ENCODE data around the gene CAST.

Gene CAST

DNA sequence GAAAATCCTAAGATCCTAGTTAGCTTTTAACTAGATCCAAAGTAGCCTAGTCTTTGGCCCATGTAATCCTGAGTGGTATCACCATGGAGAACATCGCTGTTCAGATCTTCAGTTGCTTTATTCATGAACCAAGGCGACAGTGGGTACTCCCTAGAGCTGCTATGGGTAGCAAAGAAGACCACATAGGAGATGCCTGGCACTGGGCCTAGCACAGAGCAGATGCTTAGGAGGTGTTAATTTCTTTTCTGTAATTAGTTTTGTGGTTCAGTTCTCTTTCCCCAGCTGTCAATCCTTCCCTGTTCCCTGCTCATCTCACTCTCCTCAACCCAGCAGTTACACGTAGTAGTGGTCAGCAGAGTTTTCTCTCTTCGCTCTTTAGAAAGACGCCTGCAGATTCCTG, 9.3 kb downstream of the CAST start:
- Histone ChIP-seq H3K9me3 (ENCODE audit: control insufficient read depth, insufficient read depth, low read length) (no peaks in the 10 kb centered on the region), H3K36me3 (ENCODE audit: control insufficient read depth, insufficient read depth, low read length) (no peaks in the 10 kb centered on the region), H3K4me1 (ENCODE audit: control insufficient read depth, insufficient read depth, low read length) (no peaks in the 10 kb centered on the region), H3K27me3 (ENCODE audit: control insufficient read depth, insufficient read depth, low read length) (no peaks in the 10 kb centered on the region), H3K27ac (ENCODE audit: low read length) (no peak overlapping the region), H3K4me3 (ENCODE audit: low read length) (no peak overlapping the region)
- no CpG with 5 or more reads among the region's 5 CpGs for WGBS (ENCODE audit: insufficient coverage, insufficient read length)
- DNase-seq (ENCODE audit: low read depth, low spot score) = no peak

DNA sequence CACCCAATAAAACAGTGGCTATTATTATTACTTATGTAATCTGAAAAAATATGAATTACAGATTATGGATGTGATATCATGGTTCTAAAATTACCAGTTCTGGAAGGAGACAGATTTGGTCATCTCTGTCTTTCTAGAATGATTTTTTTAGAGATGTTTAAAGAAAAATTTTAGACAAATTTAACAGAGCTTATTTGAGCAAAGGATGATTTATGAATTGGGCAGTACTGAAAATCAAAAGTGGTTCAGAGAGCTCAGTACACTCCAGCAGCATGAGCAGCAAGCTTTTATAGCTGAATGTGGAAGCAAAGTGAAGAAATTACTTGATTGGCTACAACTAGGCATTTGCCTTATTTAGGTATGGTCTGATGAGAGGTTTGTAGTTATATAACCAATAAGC, 11.0 kb downstream of the CAST start:
- Histone ChIP-seq H3K4me1 (ENCODE audit: control insufficient read depth, insufficient read depth, low read length) (no peaks in the 10 kb centered on the region), H3K27ac (ENCODE audit: low read length) (no peak overlapping the region), H3K27me3 (ENCODE audit: control insufficient read depth, insufficient read depth, low read length) (no peaks in the 10 kb centered on the region), H3K36me3 (ENCODE audit: control insufficient read depth, insufficient read depth, low read length) (no peaks in the 10 kb centered on the region), H3K4me3 (ENCODE audit: low read length) (no peak overlapping the region), H3K9me3 (ENCODE audit: control insufficient read depth, insufficient read depth, low read length) (no peaks in the 10 kb centered on the region)
- DNase-seq (ENCODE audit: low read depth, low spot score) = no peak

GRCh38 chr5:96675882-96676281, 13.7 kb downstream of the CAST start:
- DNase-seq (ENCODE audit: low read depth, low spot score) = no peak
- no peaks in the 10 kb centered on the region for H3K27me3 ChIP-seq (ENCODE audit: control insufficient read depth, insufficient read depth, low read length)
- H3K9me3 ChIP-seq (ENCODE audit: control insufficient read depth, insufficient read depth, low read length) = no peaks in the 10 kb centered on the region
- H3K4me3 ChIP-seq (ENCODE audit: low read length) = no peak overlapping the region
- H3K36me3 ChIP-seq (ENCODE audit: control insufficient read depth, insufficient read depth, low read length) = no peaks in the 10 kb centered on the region
- H3K4me1 ChIP-seq (ENCODE audit: control insufficient read depth, insufficient read depth, low read length) = no peaks in the 10 kb centered on the region
- no peak overlapping the region for H3K27ac ChIP-seq (ENCODE audit: low read length)
- no CpG with 5 or more reads among the region's 1 CpG for WGBS (ENCODE audit: insufficient coverage, insufficient read length)

- no peak for DNase-seq (ENCODE audit: low read depth, low spot score)
- Histone ChIP-seq H3K36me3 (ENCODE audit: control insufficient read depth, insufficient read depth, low read length) (no peaks in the 10 kb centered on the region), H3K27me3 (ENCODE audit: control insufficient read depth, insufficient read depth, low read length) (no peaks in the 10 kb centered on the region), H3K9me3 (ENCODE audit: control insufficient read depth, insufficient read depth, low read length) (no peaks in the 10 kb centered on the region), H3K4me3 (ENCODE audit: low read length) (no peak overlapping the region), H3K27ac (ENCODE audit: low read length) (no peak overlapping the region), H3K4me1 (ENCODE audit: control insufficient read depth, insufficient read depth, low read length) (no peaks in the 10 kb centered on the region)
- no CpG with 5 or more reads among the region's 2 CpGs for WGBS (ENCODE audit: insufficient coverage, insufficient read length)
Observed at GRCh38 chr5:96677496-96677895, 15.3 kb downstream of the CAST start.

GRCh38 chr5:96679293-96679692, 17.1 kb downstream of the CAST start:
- no peaks in the 10 kb centered on the region for H3K36me3 ChIP-seq (ENCODE audit: control insufficient read depth, insufficient read depth, low read length)
- H3K9me3 ChIP-seq (ENCODE audit: control insufficient read depth, insufficient read depth, low read length) = no peaks in the 10 kb centered on the region
- H3K4me1 ChIP-seq (ENCODE audit: control insufficient read depth, insufficient read depth, low read length) = no peaks in the 10 kb centered on the region
- no peaks in the 10 kb centered on the region for H3K27me3 ChIP-seq (ENCODE audit: control insufficient read depth, insufficient read depth, low read length)
- no peak overlapping the region for H3K4me3 ChIP-seq (ENCODE audit: low read length)
- no CpG with 5 or more reads among the region's 4 CpGs for WGBS (ENCODE audit: insufficient coverage, insufficient read length)
- DNase-seq (ENCODE audit: low read depth, low spot score) = no peak
- H3K27ac ChIP-seq (ENCODE audit: low read length) = no peak overlapping the region

DNA sequence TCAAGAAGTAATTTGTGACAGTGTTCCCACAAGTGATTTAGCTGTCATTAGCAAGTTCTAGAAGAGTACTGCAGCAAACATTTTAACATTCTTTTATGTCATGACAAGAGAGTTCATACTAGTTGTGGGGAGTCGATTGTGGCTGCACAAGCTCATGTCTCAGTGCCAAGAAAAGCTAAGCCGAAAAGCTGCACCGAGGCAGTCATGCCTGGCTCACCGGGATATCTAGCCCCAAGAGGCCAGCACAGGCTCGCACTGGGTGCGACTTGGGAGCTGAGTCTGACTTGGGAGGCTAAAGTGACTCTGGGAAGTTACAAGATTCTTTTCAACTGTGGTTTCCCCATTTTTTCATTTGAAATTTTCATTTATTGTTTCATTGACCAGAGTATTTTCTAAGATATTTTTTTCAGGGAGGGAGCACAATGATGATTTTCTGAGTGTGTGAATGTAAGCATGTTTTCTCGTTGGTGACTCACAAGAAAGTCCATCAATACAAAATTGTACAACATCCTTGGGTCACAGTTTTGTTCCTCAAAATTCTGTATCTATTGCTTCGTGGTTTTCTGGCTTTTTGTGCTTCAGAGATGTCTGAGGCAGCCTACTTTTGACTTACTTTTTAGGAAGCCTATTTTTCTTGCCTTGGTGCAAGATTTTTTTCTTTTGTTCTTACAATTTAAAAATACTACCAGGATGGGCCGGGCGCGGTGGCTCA, 18.7 kb downstream of the CAST start:
- no peaks in the 10 kb centered on the region for H3K36me3 ChIP-seq (ENCODE audit: control insufficient read depth, insufficient read depth, low read length)
- no peaks in the 10 kb centered on the region for H3K4me1 ChIP-seq (ENCODE audit: control insufficient read depth, insufficient read depth, low read length)
- H3K4me3 ChIP-seq (ENCODE audit: low read length) = no peak overlapping the region
- no peak for DNase-seq (ENCODE audit: low read depth, low spot score)
- H3K27ac ChIP-seq (ENCODE audit: low read length) = no peak overlapping the region
- no CpG with 5 or more reads among the region's 11 CpGs for WGBS (ENCODE audit: insufficient coverage, insufficient read length)
- no peaks in the 10 kb centered on the region for H3K9me3 ChIP-seq (ENCODE audit: control insufficient read depth, insufficient read depth, low read length)
- no peaks in the 10 kb centered on the region for H3K27me3 ChIP-seq (ENCODE audit: control insufficient read depth, insufficient read depth, low read length)

DNA sequence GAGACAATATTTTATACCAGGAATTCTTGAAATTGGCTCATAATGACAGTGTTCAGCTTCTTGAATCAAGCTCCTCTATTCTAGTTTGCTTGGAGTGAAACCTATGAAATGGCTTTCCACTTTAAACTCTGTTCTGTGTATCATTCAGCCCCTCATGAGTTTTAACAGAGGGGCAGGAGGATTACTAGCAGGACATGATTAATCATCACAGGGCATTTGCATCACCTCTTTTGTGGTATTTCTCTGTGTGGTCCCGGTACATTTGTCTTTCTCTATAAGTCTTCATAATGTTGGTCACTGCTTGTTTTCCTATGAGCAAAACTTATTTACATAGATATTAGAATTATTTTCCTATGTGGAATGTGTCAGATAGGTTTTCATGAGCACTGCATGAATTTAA, 21.2 kb downstream of the CAST start:
- H3K27ac ChIP-seq (ENCODE audit: low read length) = no peak overlapping the region
- H3K9me3 ChIP-seq (ENCODE audit: control insufficient read depth, insufficient read depth, low read length) = no peaks in the 10 kb centered on the region
- H3K36me3 ChIP-seq (ENCODE audit: control insufficient read depth, insufficient read depth, low read length) = no peaks in the 10 kb centered on the region
- H3K4me1 ChIP-seq (ENCODE audit: control insufficient read depth, insufficient read depth, low read length) = no peaks in the 10 kb centered on the region
- H3K27me3 ChIP-seq (ENCODE audit: control insufficient read depth, insufficient read depth, low read length) = no peaks in the 10 kb centered on the region
- DNase-seq (ENCODE audit: low read depth, low spot score) = no peak
- no CpG with 5 or more reads among the region's 1 CpG for WGBS (ENCODE audit: insufficient coverage, insufficient read length)
- no peak overlapping the region for H3K4me3 ChIP-seq (ENCODE audit: low read length)

GRCh38 chr5:96683810-96684209, 21.6 kb downstream of the CAST start:
- Histone ChIP-seq H3K27ac (ENCODE audit: low read length) (no peak overlapping the region), H3K9me3 (ENCODE audit: control insufficient read depth, insufficient read depth, low read length) (no peaks in the 10 kb centered on the region), H3K36me3 (ENCODE audit: control insufficient read depth, insufficient read depth, low read length) (no peaks in the 10 kb centered on the region), H3K4me3 (ENCODE audit: low read length) (no peak overlapping the region), H3K4me1 (ENCODE audit: control insufficient read depth, insufficient read depth, low read length) (no peaks in the 10 kb centered on the region), H3K27me3 (ENCODE audit: control insufficient read depth, insufficient read depth, low read length) (no peaks in the 10 kb centered on the region)
- DNase-seq (ENCODE audit: low read depth, low spot score) = no peak

- Histone ChIP-seq H3K27me3 (ENCODE audit: control insufficient read depth, insufficient read depth, low read length) (no peaks in the 10 kb centered on the region), H3K4me1 (ENCODE audit: control insufficient read depth, insufficient read depth, low read length) (no peaks in the 10 kb centered on the region), H3K36me3 (ENCODE audit: control insufficient read depth, insufficient read depth, low read length) (no peaks in the 10 kb centered on the region), H3K27ac (ENCODE audit: low read length) (no peak overlapping the region), H3K4me3 (ENCODE audit: low read length) (no peak overlapping the region), H3K9me3 (ENCODE audit: control insufficient read depth, insufficient read depth, low read length) (no peaks in the 10 kb centered on the region)
- no CpG with 5 or more reads among the region's 5 CpGs for whole genome bisulfite sequencing (ENCODE audit: insufficient coverage, insufficient read length)
- no peak for DNase-seq (ENCODE audit: low read depth, low spot score)
Observed at GRCh38 chr5:96687080-96687479, 24.9 kb downstream of the CAST start.

DNA sequence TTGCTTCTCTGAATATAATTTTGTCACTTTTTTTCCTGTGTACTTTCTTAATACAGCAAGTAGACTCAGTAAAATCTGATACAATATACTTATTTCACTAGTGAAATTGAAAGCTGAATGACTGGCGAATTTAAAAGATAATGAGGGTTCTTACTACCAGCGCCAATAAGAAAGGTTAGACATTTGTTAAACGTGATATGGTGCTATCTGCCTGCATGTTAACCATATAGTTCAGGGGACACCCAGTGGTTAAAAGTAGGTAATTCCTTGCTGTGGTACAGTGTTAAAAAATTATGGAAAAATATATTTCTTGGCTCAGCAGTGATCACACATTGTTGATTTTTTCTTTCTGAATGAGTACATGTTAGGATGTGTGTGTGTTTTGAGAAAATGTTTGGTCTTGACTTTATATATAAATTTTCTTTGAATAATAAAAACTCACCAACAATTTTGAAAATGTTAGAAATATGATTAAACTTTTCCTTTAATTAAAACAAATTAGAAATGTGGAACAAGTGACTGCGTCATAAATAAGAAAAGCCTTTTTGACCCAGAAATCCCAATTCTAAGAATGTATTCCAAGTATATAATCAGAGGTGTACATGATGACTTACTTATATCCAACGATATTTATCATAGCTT, 25.8 kb downstream of the CAST start:
- Histone ChIP-seq H3K27me3 (ENCODE audit: control insufficient read depth, insufficient read depth, low read length) (no peaks in the 10 kb centered on the region), H3K27ac (ENCODE audit: low read length) (no peak overlapping the region), H3K36me3 (ENCODE audit: control insufficient read depth, insufficient read depth, low read length) (no peaks in the 10 kb centered on the region), H3K4me1 (ENCODE audit: control insufficient read depth, insufficient read depth, low read length) (no peaks in the 10 kb centered on the region), H3K4me3 (ENCODE audit: low read length) (no peak overlapping the region), H3K9me3 (ENCODE audit: control insufficient read depth, insufficient read depth, low read length) (no peaks in the 10 kb centered on the region)
- no CpG with 5 or more reads among the region's 5 CpGs for WGBS (ENCODE audit: insufficient coverage, insufficient read length)
- DNase-seq (ENCODE audit: low read depth, low spot score) = no peak

DNA sequence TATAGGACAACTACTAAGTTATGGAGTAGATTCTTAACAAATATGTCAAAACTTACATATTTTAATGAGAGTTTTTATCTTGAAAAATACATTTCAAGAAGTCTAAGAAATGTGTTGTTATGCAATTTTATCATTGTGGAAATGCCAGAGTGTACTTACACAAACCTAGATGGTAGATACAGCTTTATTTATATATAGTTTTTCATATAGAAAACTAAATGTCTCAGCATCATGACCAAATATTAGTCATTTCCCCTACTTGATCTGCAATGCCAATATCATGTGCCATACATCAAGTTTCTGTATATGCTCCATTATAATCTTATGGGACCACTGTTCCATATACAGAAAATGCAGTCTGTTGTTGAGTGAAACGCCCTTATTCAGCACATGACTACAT, 28.7 kb downstream of the CAST start:
- Histone ChIP-seq H3K4me1 (ENCODE audit: control insufficient read depth, insufficient read depth, low read length) (no peaks in the 10 kb centered on the region), H3K36me3 (ENCODE audit: control insufficient read depth, insufficient read depth, low read length) (no peaks in the 10 kb centered on the region), H3K27ac (ENCODE audit: low read length) (no peak overlapping the region), H3K27me3 (ENCODE audit: control insufficient read depth, insufficient read depth, low read length) (no peaks in the 10 kb centered on the region), H3K4me3 (ENCODE audit: low read length) (no peak overlapping the region), H3K9me3 (ENCODE audit: control insufficient read depth, insufficient read depth, low read length) (no peaks in the 10 kb centered on the region)
- no peak for DNase-seq (ENCODE audit: low read depth, low spot score)
- WGBS (ENCODE audit: insufficient coverage, insufficient read length) = no CpG with 5 or more reads among the region's 1 CpG

Data from iPS DF 6.9 (cell line).